ENCODE data around the gene SEC11C.
A peak's percentile ranks its signal among the peaks of the same experiment; 100 is the strongest.

The SEC11C gene

GRCh38 chr18:59144483-59144882 lies 4.8 kb downstream of the SEC11C start:
- H3K4me3 ChIP-seq (ENCODE audit: control insufficient read depth, low read depth, low read length), result no peak overlapping the region
- TF ChIP-seq, protein P1, sequence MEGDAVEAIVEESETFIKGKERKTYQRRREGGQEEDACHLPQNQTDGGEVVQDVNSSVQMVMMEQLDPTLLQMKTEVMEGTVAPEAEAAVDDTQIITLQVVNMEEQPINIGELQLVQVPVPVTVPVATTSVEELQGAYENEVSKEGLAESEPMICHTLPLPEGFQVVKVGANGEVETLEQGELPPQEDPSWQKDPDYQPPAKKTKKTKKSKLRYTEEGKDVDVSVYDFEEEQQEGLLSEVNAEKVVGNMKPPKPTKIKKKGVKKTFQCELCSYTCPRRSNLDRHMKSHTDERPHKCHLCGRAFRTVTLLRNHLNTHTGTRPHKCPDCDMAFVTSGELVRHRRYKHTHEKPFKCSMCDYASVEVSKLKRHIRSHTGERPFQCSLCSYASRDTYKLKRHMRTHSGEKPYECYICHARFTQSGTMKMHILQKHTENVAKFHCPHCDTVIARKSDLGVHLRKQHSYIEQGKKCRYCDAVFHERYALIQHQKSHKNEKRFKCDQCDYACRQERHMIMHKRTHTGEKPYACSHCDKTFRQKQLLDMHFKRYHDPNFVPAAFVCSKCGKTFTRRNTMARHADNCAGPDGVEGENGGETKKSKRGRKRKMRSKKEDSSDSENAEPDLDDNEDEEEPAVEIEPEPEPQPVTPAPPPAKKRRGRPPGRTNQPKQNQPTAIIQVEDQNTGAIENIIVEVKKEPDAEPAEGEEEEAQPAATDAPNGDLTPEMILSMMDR (conservative IDR thresholded peaks at IDR 0.05; ENCODE audit: control insufficient read depth, insufficient read depth, low read depth, low read length), result no peak
- DNase-seq (ENCODE audit: low read depth), result no peak

- DNase-seq (ENCODE audit: low read depth), result no peak
- TF ChIP-seq, protein P1 (conservative IDR thresholded peaks at IDR 0.05; ENCODE audit: control insufficient read depth, insufficient read depth, low read depth, low read length), result no peak
- no peak overlapping the region for H3K4me3 ChIP-seq (ENCODE audit: control insufficient read depth, low read depth, low read length)
Measured at GRCh38 chr18:59145055-59145454, 5.4 kb downstream of the SEC11C start.

GRCh38 chr18:59148192-59148591 lies 8.5 kb downstream of the SEC11C start:
- no peak for DNase-seq (ENCODE audit: low read depth)
- TF ChIP-seq, protein P1 (conservative IDR thresholded peaks at IDR 0.05; ENCODE audit: control insufficient read depth, insufficient read depth, low read depth, low read length), result no peak
- no peak overlapping the region for H3K4me3 ChIP-seq (ENCODE audit: control insufficient read depth, low read depth, low read length)

- TF ChIP-seq, protein P1 (conservative IDR thresholded peaks at IDR 0.05; ENCODE audit: control insufficient read depth, insufficient read depth, low read depth, low read length), result no peak
- DNase-seq (ENCODE audit: low read depth), result no peak
- no peak overlapping the region for H3K4me3 ChIP-seq (ENCODE audit: control insufficient read depth, low read depth, low read length)
Measured at GRCh38 chr18:59149007-59149406, 9.3 kb downstream of the SEC11C start.

GRCh38 chr18:59149416-59149815 lies 9.7 kb downstream of the SEC11C start:
- DNase-seq (ENCODE audit: low read depth), result no peak
- no peak overlapping the region for H3K4me3 ChIP-seq (ENCODE audit: control insufficient read depth, low read depth, low read length)
- TF ChIP-seq, protein P1 (conservative IDR thresholded peaks at IDR 0.05; ENCODE audit: control insufficient read depth, insufficient read depth, low read depth, low read length), result no peak

DNA sequence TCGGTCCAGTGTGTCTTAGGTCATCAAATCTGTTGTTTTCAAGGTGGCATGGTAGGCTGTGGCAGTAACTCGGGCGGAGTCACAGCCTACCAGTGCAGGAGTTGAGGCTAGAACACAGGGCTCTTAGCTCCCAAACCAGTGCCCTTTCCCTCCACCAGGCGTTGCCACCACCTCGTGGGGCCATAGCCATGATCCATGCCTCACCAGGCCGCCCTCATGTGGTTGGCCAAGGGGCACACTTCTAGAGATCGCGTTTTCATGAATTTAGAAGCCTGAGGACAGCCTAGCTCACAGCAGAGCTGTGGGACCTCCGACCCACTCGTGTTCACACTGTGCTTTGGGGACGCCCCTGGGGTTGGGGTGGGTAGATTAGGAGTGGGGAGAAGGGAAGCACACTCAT lies 10.6 kb downstream of the SEC11C start:
- no peak overlapping the region for H3K4me3 ChIP-seq (ENCODE audit: control insufficient read depth, low read depth, low read length)
- TF ChIP-seq, protein P1 (conservative IDR thresholded peaks at IDR 0.05; ENCODE audit: control insufficient read depth, insufficient read depth, low read depth, low read length), result no peak
- no peak for DNase-seq (ENCODE audit: low read depth)

GRCh38 chr18:59155153-59155552 lies 15.5 kb downstream of the SEC11C start:
- TF ChIP-seq, protein P1 (conservative IDR thresholded peaks at IDR 0.05; ENCODE audit: control insufficient read depth, insufficient read depth, low read depth, low read length), result no peak
- H3K4me3 ChIP-seq (ENCODE audit: control insufficient read depth, low read depth, low read length), result no peak overlapping the region
- DNase-seq (ENCODE audit: low read depth), result peak; percentile 42
